OCI-LY3 (cell line): ENCODE results near the gene TECTA.

ENCODE experiments used
- EZH2phosphoT487 ChIP-seq: fragments of 200-600 bp; shearing (Covaris generic); IDR thresholded peaks from 2 replicates; pipeline ENCODE4 v1.6.1; 2018; ENCODE audit warnings: antibody characterized with exemption, mixed run types, low read depth
- TF ChIP-seq, protein P1 (sequence below): fragments of 200-600, 300-600 bp; sonication (generic); IDR thresholded peaks from 2 replicates; pipeline ENCODE4 v1.5.1; 2014; ENCODE audit warnings: antibody characterized with exemption, low read length, low read depth

DNA sequence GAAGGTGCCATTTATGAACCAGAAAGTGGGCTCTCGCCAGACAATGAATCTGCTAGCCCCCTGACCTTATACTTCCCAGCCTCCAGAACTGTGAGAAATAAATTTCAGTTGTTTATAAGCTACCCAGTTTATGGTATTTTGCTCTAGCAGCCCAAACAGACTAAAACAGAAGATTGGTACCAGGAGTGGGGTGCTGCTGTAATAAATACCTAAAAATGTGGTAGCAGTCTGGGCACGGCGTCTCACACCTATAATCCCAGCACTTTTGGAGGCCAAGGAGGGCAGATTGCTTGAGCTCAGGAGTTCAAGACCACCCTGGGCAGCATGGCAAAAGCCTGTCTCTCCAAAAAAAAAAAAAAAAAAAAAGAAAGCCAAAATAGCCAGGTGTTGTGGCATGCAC lies 21.3 kb downstream of the TECTA start:
- TF ChIP-seq EZH2phosphoT487: no peak
- TF ChIP-seq, protein P1, sequence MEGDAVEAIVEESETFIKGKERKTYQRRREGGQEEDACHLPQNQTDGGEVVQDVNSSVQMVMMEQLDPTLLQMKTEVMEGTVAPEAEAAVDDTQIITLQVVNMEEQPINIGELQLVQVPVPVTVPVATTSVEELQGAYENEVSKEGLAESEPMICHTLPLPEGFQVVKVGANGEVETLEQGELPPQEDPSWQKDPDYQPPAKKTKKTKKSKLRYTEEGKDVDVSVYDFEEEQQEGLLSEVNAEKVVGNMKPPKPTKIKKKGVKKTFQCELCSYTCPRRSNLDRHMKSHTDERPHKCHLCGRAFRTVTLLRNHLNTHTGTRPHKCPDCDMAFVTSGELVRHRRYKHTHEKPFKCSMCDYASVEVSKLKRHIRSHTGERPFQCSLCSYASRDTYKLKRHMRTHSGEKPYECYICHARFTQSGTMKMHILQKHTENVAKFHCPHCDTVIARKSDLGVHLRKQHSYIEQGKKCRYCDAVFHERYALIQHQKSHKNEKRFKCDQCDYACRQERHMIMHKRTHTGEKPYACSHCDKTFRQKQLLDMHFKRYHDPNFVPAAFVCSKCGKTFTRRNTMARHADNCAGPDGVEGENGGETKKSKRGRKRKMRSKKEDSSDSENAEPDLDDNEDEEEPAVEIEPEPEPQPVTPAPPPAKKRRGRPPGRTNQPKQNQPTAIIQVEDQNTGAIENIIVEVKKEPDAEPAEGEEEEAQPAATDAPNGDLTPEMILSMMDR: no peak
